ENCODE measurements around the gene DVL2.

Gene DVL2

GRCh38 chr17:7234083-7234951 is at the start of gene DVL2 (continued):
- no peak for TF ChIP-seq TSHZ1 (tag by site-specific recombination; IDR thresholded peaks at IDR 0.05; ENCODE audit: borderline replicate concordance)
- TF ChIP-seq ZNF660 (tag by site-specific recombination; IDR thresholded peaks at IDR 0.05): peak; percentile 36; the same call in 1 of the 2 replicates
- no peak for TF ChIP-seq TRIM28 (IDR thresholded peaks at IDR 0.05; ENCODE audit: borderline replicate concordance, low read length)
- no peak; the same call in 1 of the 2 replicates for TF ChIP-seq ZNF785 (tag by site-specific recombination; IDR thresholded peaks at IDR 0.05)
- peak; percentile 98 for TF ChIP-seq KLF17 (tag by site-specific recombination; IDR thresholded peaks at IDR 0.05)
- no peak for TF ChIP-seq ATF2 (tag by site-specific recombination; IDR thresholded peaks at IDR 0.05; ENCODE audit: low read depth)
- peak; percentile 91 for TF ChIP-seq KLF1 (tag by site-specific recombination; IDR thresholded peaks at IDR 0.05)
- 0 out of 2 replicates have a peak, but pooled peaks have one; percentile 42 for TF ChIP-seq ZNF394 (tag by site-specific recombination; IDR thresholded peaks at IDR 0.05; ENCODE audit: borderline replicate concordance)
- TF ChIP-seq ZNF549 (tag by site-specific recombination; IDR thresholded peaks at IDR 0.05): no peak
- TF ChIP-seq ZNF639 (tag by site-specific recombination; IDR thresholded peaks at IDR 0.05): peak; percentile 67
- no peak for TF ChIP-seq ZNF558 (tag by site-specific recombination; IDR thresholded peaks at IDR 0.05)
- TF ChIP-seq SALL2 (tag by site-specific recombination; IDR thresholded peaks at IDR 0.05; ENCODE audit: borderline replicate concordance): no peak
- 0 out of 2 replicates have a peak, but pooled peaks have one; percentile 48 for TF ChIP-seq SCRT2 (tag by site-specific recombination; IDR thresholded peaks at IDR 0.05)
- peak; percentile 90; the same call in 1 of the 2 replicates for TF ChIP-seq KLF7 (tag by site-specific recombination; IDR thresholded peaks at IDR 0.05; ENCODE audit: borderline replicate concordance)
- TF ChIP-seq, protein P1, sequence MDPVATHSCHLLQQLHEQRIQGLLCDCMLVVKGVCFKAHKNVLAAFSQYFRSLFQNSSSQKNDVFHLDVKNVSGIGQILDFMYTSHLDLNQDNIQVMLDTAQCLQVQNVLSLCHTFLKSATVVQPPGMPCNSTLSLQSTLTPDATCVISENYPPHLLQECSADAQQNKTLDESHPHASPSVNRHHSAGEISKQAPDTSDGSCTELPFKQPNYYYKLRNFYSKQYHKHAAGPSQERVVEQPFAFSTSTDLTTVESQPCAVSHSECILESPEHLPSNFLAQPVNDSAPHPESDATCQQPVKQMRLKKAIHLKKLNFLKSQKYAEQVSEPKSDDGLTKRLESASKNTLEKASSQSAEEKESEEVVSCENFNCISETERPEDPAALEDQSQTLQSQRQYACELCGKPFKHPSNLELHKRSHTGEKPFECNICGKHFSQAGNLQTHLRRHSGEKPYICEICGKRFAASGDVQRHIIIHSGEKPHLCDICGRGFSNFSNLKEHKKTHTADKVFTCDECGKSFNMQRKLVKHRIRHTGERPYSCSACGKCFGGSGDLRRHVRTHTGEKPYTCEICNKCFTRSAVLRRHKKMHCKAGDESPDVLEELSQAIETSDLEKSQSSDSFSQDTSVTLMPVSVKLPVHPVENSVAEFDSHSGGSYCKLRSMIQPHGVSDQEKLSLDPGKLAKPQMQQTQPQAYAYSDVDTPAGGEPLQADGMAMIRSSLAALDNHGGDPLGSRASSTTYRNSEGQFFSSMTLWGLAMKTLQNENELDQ (tag by site-specific recombination; IDR thresholded peaks at IDR 0.05; ENCODE audit: low read depth): no peak
- peak; percentile 44; the same call in 1 of the 2 replicates for TF ChIP-seq FEZF1 (tag by site-specific recombination; IDR thresholded peaks at IDR 0.05)
- TF ChIP-seq ZNF416 (tag by site-specific recombination; IDR thresholded peaks at IDR 0.05): no peak
- TF ChIP-seq ZNF747 (tag by site-specific recombination; IDR thresholded peaks at IDR 0.05): no peak
- TF ChIP-seq SP2 (tag by site-specific recombination; IDR thresholded peaks at IDR 0.05): peak; percentile 88
- no peak for TF ChIP-seq ZNF529 (tag by site-specific recombination; IDR thresholded peaks at IDR 0.05; ENCODE audit: insufficient replicate concordance)
- TF ChIP-seq, protein P2, sequence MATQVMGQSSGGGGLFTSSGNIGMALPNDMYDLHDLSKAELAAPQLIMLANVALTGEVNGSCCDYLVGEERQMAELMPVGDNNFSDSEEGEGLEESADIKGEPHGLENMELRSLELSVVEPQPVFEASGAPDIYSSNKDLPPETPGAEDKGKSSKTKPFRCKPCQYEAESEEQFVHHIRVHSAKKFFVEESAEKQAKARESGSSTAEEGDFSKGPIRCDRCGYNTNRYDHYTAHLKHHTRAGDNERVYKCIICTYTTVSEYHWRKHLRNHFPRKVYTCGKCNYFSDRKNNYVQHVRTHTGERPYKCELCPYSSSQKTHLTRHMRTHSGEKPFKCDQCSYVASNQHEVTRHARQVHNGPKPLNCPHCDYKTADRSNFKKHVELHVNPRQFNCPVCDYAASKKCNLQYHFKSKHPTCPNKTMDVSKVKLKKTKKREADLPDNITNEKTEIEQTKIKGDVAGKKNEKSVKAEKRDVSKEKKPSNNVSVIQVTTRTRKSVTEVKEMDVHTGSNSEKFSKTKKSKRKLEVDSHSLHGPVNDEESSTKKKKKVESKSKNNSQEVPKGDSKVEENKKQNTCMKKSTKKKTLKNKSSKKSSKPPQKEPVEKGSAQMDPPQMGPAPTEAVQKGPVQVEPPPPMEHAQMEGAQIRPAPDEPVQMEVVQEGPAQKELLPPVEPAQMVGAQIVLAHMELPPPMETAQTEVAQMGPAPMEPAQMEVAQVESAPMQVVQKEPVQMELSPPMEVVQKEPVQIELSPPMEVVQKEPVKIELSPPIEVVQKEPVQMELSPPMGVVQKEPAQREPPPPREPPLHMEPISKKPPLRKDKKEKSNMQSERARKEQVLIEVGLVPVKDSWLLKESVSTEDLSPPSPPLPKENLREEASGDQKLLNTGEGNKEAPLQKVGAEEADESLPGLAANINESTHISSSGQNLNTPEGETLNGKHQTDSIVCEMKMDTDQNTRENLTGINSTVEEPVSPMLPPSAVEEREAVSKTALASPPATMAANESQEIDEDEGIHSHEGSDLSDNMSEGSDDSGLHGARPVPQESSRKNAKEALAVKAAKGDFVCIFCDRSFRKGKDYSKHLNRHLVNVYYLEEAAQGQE (tag by site-specific recombination; IDR thresholded peaks at IDR 0.05): peak; percentile 25; the same call in 1 of the 2 replicates
- no peak for TF ChIP-seq ZNF18 (tag by site-specific recombination; IDR thresholded peaks at IDR 0.05)
- TF ChIP-seq HOXC10 (CRISPR knock-in tag; IDR thresholded peaks at IDR 0.05): no peak

Measured in HEK293 (cell line).